Prostate gland (tissue), 2 donors: Measurements from ENCODE around the gene C1orf159.

ENCODE experiments used
- CTCF ChIP-seq, 4 experiments: fragments of 200-600 bp in 2 of 4; fragments of 450-650 bp in 2 of 4; sonication (generic) in 2 of 4; IDR thresholded peaks; 1 replicate in 3 of 4; 2 replicates in 1 of 4; pipeline ENCODE4 v1.5.1; 2016 to 2019; ENCODE audit warnings: antibody characterized with exemption in 4 of 4, mild to moderate bottlenecking in 2 of 4, moderate library complexity in 2 of 4
- POLR2A ChIP-seq: fragments of 450-650 bp; IDR thresholded peaks from one replicate; pipeline ENCODE4 v1.6.1; 2016; ENCODE audit warnings: antibody characterized with exemption, mild to moderate bottlenecking
- POLR2AphosphoS5 ChIP-seq: sonication (generic); formaldehyde crosslinking; IDR thresholded peaks from one replicate; pipeline ENCODE4 v1.6.1; 2017; ENCODE audit warnings: antibody characterized with exemption

- TF ChIP-seq CTCF (IDR thresholded peaks at IDR 0.05) (peak in 1 of 4 experiments; percentile 15), POLR2A (no peak), POLR2AphosphoS5 (no peak)
Measured at GRCh38 chr1:1058921-1059493, 56.9 kb downstream of the C1orf159 start.
